Measurements from ENCODE around the gene ADD1. TPM values are rescaled to one million over a fixed set of nuclear protein-coding genes. Genes with fewer than 3 reads are reported as not detected.

The ADD1 gene
- total and polyA plus RNA-seq, 2 donors from 2014 or later: 232 to 313 TPM

GRCh38 chr4:2942037-2942531 lies 98.4 kb downstream of the ADD1 start:
- Histone ChIP-seq H3K27me3 (ENCODE audit: control insufficient read depth, insufficient read depth, low read length) (no peaks in the 10 kb centered on the region), H3K9ac (ENCODE audit: low read length in 3 of 3) (no peak overlapping the region), H3K27ac (ENCODE audit: low read depth in 2 of 2, low read length in 2 of 2) (no peak overlapping the region), H3K4me3 (ENCODE audit: low read length in 3 of 3) (no peak overlapping the region), H3K9me3 (ENCODE audit: control insufficient read depth in 2 of 3, insufficient read depth in 1 of 3, low read length in 3 of 3) (no peaks in the 10 kb centered on the region), H3K4me1 (ENCODE audit: control insufficient read depth in 2 of 3, insufficient read depth in 2 of 3, low read depth in 1 of 3, low read length in 3 of 3) (peaks cover 0 to 9% (median 0%) of the 10 kb centered on the region in 3 donors), H3K36me3 (ENCODE audit: control insufficient read depth in 2 of 3, insufficient read depth in 3 of 3, low read length in 3 of 3) (peaks cover 4 to 67% (median 33%) of the 10 kb centered on the region in 3 donors)
- no peak for FAIRE-seq
- intact Hi-C loops (cut with DNase I): no loop called here
- TF ChIP-seq CTCF (IDR thresholded peaks at IDR 0.05; ENCODE audit: borderline replicate concordance, extremely low read depth, insufficient read depth): no peak
- DNase-seq: no peak

- Histone ChIP-seq H3K9me3 (ENCODE audit: control insufficient read depth in 2 of 3, insufficient read depth in 1 of 3, low read length in 3 of 3) (no peaks in the 10 kb centered on the region), H3K27me3 (ENCODE audit: control insufficient read depth, insufficient read depth, low read length) (no peaks in the 10 kb centered on the region), H3K27ac (ENCODE audit: low read depth in 2 of 2, low read length in 2 of 2) (no peak overlapping the region), H3K9ac (ENCODE audit: low read length in 3 of 3) (no peak overlapping the region), H3K4me3 (ENCODE audit: low read length in 3 of 3) (no peak overlapping the region), H3K4me1 (ENCODE audit: control insufficient read depth in 2 of 3, insufficient read depth in 2 of 3, low read depth in 1 of 3, low read length in 3 of 3) (peaks cover 0 to 5% (median 0%) of the 10 kb centered on the region in 3 donors), H3K36me3 (ENCODE audit: control insufficient read depth in 2 of 3, insufficient read depth in 3 of 3, low read length in 3 of 3) (peaks cover 6 to 67% (median 38%) of the 10 kb centered on the region in 3 donors)
- intact Hi-C loops (cut with DNase I): no loop called here
- no peak for FAIRE-seq
- TF ChIP-seq CTCF (IDR thresholded peaks at IDR 0.05; ENCODE audit: borderline replicate concordance, extremely low read depth, insufficient read depth): no peak
- DNase-seq: peak in 2 of 5 donors; percentile 38 to 85
These were observed 99.1 kb downstream of the ADD1 start for GRCh38 chr4:2942532-2943363.

DNA sequence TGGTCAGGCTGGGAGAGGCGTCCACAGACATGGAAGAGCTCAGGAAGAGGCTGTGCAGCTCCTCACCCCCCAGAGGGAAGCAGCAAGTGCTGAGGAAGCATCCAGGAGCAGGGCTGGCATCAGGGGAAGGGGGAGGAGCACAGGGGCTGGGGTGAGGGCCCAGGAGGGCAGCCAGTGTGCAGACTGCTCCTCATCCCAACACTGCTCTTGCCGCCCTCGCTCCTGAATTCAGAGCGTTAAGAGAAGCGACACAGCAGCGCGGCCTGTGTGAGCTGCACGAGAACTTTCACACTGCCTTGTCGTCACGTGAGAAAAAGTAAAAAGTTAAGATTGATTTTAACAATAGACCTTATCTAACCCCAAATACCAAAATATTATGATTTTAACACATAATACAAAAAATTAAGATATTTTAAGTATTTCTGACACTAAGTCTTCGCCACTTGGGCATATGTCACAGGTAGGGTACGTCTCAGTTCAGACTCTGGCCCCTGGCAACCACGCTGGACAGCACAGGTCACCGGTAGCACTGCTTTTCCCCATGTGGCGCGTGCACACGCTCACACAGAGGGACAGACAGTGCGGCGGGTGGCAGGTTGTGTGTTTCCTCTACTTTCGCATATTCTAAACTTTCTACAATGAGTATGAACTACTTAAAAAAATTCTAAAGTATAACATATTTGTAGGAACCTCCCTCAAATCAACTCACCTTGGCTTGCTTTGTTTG lies 99.9 kb downstream of the ADD1 start:
- TF ChIP-seq CTCF (IDR thresholded peaks at IDR 0.05; ENCODE audit: borderline replicate concordance, extremely low read depth, insufficient read depth): no peak
- no peak overlapping the region for H3K9ac ChIP-seq (ENCODE audit: low read length in 3 of 3)
- no peaks in the 10 kb centered on the region for H3K27me3 ChIP-seq (ENCODE audit: control insufficient read depth, insufficient read depth, low read length)
- no peak overlapping the region for H3K27ac ChIP-seq (ENCODE audit: low read depth in 2 of 2, low read length in 2 of 2)
- DNase-seq: peak in 1 of 5 donors; percentile 31
- intact Hi-C loops (cut with DNase I): no loop called here
- peaks cover 0 to 6% (median 0%) of the 10 kb centered on the region in 3 donors for H3K4me1 ChIP-seq (ENCODE audit: control insufficient read depth in 2 of 3, insufficient read depth in 2 of 3, low read depth in 1 of 3, low read length in 3 of 3)
- no peak for FAIRE-seq
- no peak overlapping the region for H3K4me3 ChIP-seq (ENCODE audit: low read length in 3 of 3)
- H3K36me3 ChIP-seq (ENCODE audit: control insufficient read depth in 2 of 3, insufficient read depth in 3 of 3, low read length in 3 of 3): peaks cover 6 to 71% (median 41%) of the 10 kb centered on the region in 3 donors
- H3K9me3 ChIP-seq (ENCODE audit: control insufficient read depth in 2 of 3, insufficient read depth in 1 of 3, low read length in 3 of 3): no peaks in the 10 kb centered on the region
